ENCODE data around the gene C19orf81. TPM values are rescaled to one million over a fixed set of nuclear protein-coding genes. Genes with fewer than 3 reads are reported as not detected.

Gene C19orf81
- total RNA-seq, 1 experiment from 2014 or later: 0.41 TPM

DNA sequence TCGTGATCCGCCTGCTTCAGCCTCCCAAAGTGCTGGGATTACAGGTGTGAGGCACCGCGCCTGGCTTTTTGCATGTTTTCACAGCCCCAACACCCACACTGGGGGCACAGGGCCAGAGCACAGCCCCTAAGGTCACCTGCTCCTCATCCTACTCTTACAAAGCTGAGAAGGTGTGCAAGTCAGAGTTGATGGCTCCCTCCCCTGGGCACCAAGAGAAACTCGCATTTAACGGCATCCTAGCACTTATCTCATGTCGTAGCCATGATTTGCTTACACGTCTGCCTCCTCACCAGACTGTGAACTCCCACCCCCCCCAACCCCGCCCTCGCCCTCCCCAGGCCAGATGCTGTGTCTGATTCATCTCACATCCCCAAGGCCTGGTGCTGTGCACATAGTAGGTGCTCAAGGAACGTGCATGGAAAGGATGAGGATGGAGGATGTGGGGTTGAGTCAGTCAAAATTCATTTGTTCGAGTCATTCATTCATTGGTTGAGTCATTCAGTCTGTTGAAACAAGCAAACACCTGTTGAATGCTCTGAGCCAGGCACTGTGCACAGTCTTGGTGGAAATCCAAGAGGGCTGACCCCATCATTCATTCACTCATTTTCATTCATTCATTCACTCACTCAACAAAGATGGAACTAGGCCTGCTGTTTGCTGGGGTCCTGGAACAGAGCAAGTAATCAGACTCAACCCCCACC is 59.1 kb downstream of the C19orf81 start:
- H3K4me1 ChIP-seq: no peaks in the 10 kb centered on the region
- peaks cover 36% of the 10 kb centered on the region for H3K27me3 Mint-ChIP-seq (ENCODE audit: insufficient read depth, unreplicated experiment)
- H3K36me3 ChIP-seq (ENCODE audit: control insufficient read depth, insufficient read depth, low read length): no peaks in the 10 kb centered on the region
- POLR2A ChIA-PET: no interaction called here
- TF ChIP-seq CTCF (IDR thresholded peaks at IDR 0.05; ENCODE audit: insufficient read depth in 1 of 2, low read depth in 1 of 2, low read length in 1 of 2, severe bottlenecking in 1 of 2, unreplicated experiment in 1 of 2): no peak
- intact Hi-C loops (cut with micrococcal nuclease; ENCODE audit: unreplicated experiment): loop anchor here (10.0 kb wide), 2 partner anchors 174 to 354 kb away; no protein-coding TSS in a partner anchor
- H3K9me3 Mint-ChIP-seq (ENCODE audit: unreplicated experiment): no peaks in the 10 kb centered on the region
- CTCF ChIA-PET: no interaction called here
- no peaks in the 10 kb centered on the region; the same call in 1 of the 2 replicates for H3K27me3 ChIP-seq (replicated peaks; ENCODE audit: control insufficient read depth, insufficient read depth, low read length)
- no TSS peak for BruUV-seq (replicated peaks)
- H3K9me3 ChIP-seq: no peaks in the 10 kb centered on the region
- H3K27ac Mint-ChIP-seq (ENCODE audit: unreplicated experiment): no peak overlapping the region
- H3K36me3 Mint-ChIP-seq (ENCODE audit: insufficient read depth, unreplicated experiment): no peaks in the 10 kb centered on the region
- no peak overlapping the region for H3K4me3 Mint-ChIP-seq (ENCODE audit: unreplicated experiment)
- H3K4me1 Mint-ChIP-seq (ENCODE audit: low read depth, unreplicated experiment): peaks cover 7% of the 10 kb centered on the region
- H3K4me3 ChIP-seq (ENCODE audit: low read depth, low read length): no peak overlapping the region
- no peak for DNase-seq

Other genes with a start within 250 kb of the C19orf81 start
- gene SPIB, start 230.5 kb upstream of the C19orf81 start, total RNA-seq (2022): 0.50 and 0.51 TPM in 2 replicates
- 0.91 and 1.6 TPM in 2 replicates for gene MYBPC2, start 216.6 kb upstream of the C19orf81 start, total RNA-seq (2022)
- 42.9 and 46.3 TPM in 2 replicates for gene EMC10, start 172.9 kb upstream of the C19orf81 start, total RNA-seq (2022)
- gene GARIN5A, start 172.6 kb upstream of the C19orf81 start, total RNA-seq (2022): 1.4 and 1.5 TPM in 2 replicates
- gene JOSD2, start 138.3 kb upstream of the C19orf81 start, total RNA-seq (2022): 27.7 and 27.9 TPM in 2 replicates
- not detected in 2 replicates for gene ASPDH, start 135.5 kb upstream of the C19orf81 start, total RNA-seq (2022)
- gene LRRC4B, start 81.0 kb upstream of the C19orf81 start, total RNA-seq (2022): 0.30 and 0.54 TPM in 2 replicates
- gene SYT3, start 9.6 kb upstream of the C19orf81 start, total RNA-seq (2022): 0.41 and 0.70 TPM in 2 replicates
- gene SHANK1, start 70.4 kb downstream of the C19orf81 start, total RNA-seq (2022): not detected in 2 replicates
- 0.51 and 1.1 TPM in 2 replicates for gene CLEC11A, start 73.9 kb downstream of the C19orf81 start, total RNA-seq (2022)
- not detected in 2 replicates for gene GPR32, start 121.0 kb downstream of the C19orf81 start, total RNA-seq (2022)
- gene ACP4, start 141.0 kb downstream of the C19orf81 start, total RNA-seq (2022): not detected in 2 replicates
- 0.73 and 1.1 TPM in 2 replicates for gene KLK1, start 174.3 kb downstream of the C19orf81 start, total RNA-seq (2022)
- gene KLK15, start 184.1 kb downstream of the C19orf81 start, total RNA-seq (2022): not detected in 2 replicates
- gene KLK3, start 205.5 kb downstream of the C19orf81 start, total RNA-seq (2022): not detected in 2 replicates
- not detected in 2 replicates for gene KLK2, start 224.0 kb downstream of the C19orf81 start, total RNA-seq (2022)

Data from Caco-2 (cell line).